Measurements from ENCODE around the gene THSD4. TPM values are rescaled to one million over a fixed set of nuclear protein-coding genes. Genes with fewer than 3 reads are reported as not detected.
"Not testable (repeated sequence)": the region's sequence is repeated elsewhere in the genome, so short reads cannot be mapped to it uniquely, and the experiment has no call there.

Gene THSD4
- total RNA-seq, 2 experiments from 2014 or later = not detected

- TF ChIP-seq CTCF (conservative IDR thresholded peaks at IDR 0.05; ENCODE audit: low read length) (no peak), EZH2phosphoT487 (IDR thresholded peaks at IDR 0.05; ENCODE audit: borderline replicate concordance, low read depth, low read length) (no peak)
- BruUV-seq (replicated peaks) = no TSS peak
- no peaks in the 10 kb centered on the region for H3K79me2 ChIP-seq (ENCODE audit: insufficient read depth, low read depth, low read length)
- DNase-seq (ENCODE audit: low spot score) = no peak
- H3K27ac ChIP-seq (ENCODE audit: low read depth, low read length, poor library complexity, severe bottlenecking) = no peak overlapping the region
- H4K20me1 ChIP-seq (ENCODE audit: insufficient read depth, low read length) = no peaks in the 10 kb centered on the region
- no peaks in the 10 kb centered on the region for H3K9me2 ChIP-seq (ENCODE audit: insufficient read depth, low read length)
- H2AFZ ChIP-seq (ENCODE audit: low read length) = no peak overlapping the region
- H3K4me3 ChIP-seq (ENCODE audit: low read depth, low read length, poor library complexity, severe bottlenecking) = no peak overlapping the region
- ChIA-PET POLR2A (no interaction called here), CTCF (ENCODE audit: unreplicated experiment) (no interaction called here)
- intact Hi-C loops (cut with micrococcal nuclease; ENCODE audit: unreplicated experiment) = no loop called here
- H3K36me3 ChIP-seq (ENCODE audit: insufficient read depth, low read length) = no peaks in the 10 kb centered on the region
- H3K4me1 ChIP-seq (ENCODE audit: insufficient read depth, low read length, poor library complexity, severe bottlenecking) = no peaks in the 10 kb centered on the region
- no peak overlapping the region for H3K4me2 ChIP-seq (ENCODE audit: low read length)
- H3K9me3 ChIP-seq (ENCODE audit: low read length) = no peaks in the 10 kb centered on the region
These were observed 322.1 kb downstream of the THSD4 start for GRCh38 chr15:71437404-71437803.

- Histone ChIP-seq H3K79me2 (ENCODE audit: insufficient read depth, low read depth, low read length) (no peaks in the 10 kb centered on the region), H2AFZ (ENCODE audit: low read length) (no peak overlapping the region), H4K20me1 (ENCODE audit: insufficient read depth, low read length) (no peaks in the 10 kb centered on the region), H3K36me3 (ENCODE audit: insufficient read depth, low read length) (no peaks in the 10 kb centered on the region), H3K27ac (ENCODE audit: low read depth, low read length, poor library complexity, severe bottlenecking) (no peak overlapping the region), H3K4me2 (ENCODE audit: low read length) (no peak overlapping the region), H3K4me1 (ENCODE audit: insufficient read depth, low read length, poor library complexity, severe bottlenecking) (no peaks in the 10 kb centered on the region), H3K4me3 (ENCODE audit: low read depth, low read length, poor library complexity, severe bottlenecking) (no peak overlapping the region), H3K9me2 (ENCODE audit: insufficient read depth, low read length) (no peaks in the 10 kb centered on the region), H3K9me3 (ENCODE audit: low read length) (no peaks in the 10 kb centered on the region)
- ChIA-PET POLR2A (no interaction called here), CTCF (ENCODE audit: unreplicated experiment) (no interaction called here)
- TF ChIP-seq EZH2phosphoT487 (IDR thresholded peaks at IDR 0.05; ENCODE audit: borderline replicate concordance, low read depth, low read length) (no peak), CTCF (conservative IDR thresholded peaks at IDR 0.05; ENCODE audit: low read length) (no peak)
- no TSS peak for BruUV-seq (replicated peaks)
- intact Hi-C loops (cut with micrococcal nuclease; ENCODE audit: unreplicated experiment) = no loop called here
- no peak for DNase-seq (ENCODE audit: low spot score)
These were observed 322.6 kb downstream of the THSD4 start for GRCh38 chr15:71437919-71438318.

GRCh38 chr15:71439478-71439877 lies 324.2 kb downstream of the THSD4 start:
- CTCF ChIA-PET (ENCODE audit: unreplicated experiment); H3K4me1 ChIP-seq (ENCODE audit: insufficient read depth, low read length, poor library complexity, severe bottlenecking); DNase-seq (ENCODE audit: low spot score); POLR2A ChIA-PET; H3K9me2 ChIP-seq (ENCODE audit: insufficient read depth, low read length); H3K36me3 ChIP-seq (ENCODE audit: insufficient read depth, low read length); H3K79me2 ChIP-seq (ENCODE audit: insufficient read depth, low read depth, low read length); H3K4me2 ChIP-seq (ENCODE audit: low read length); H4K20me1 ChIP-seq (ENCODE audit: insufficient read depth, low read length); intact Hi-C loops (cut with micrococcal nuclease; ENCODE audit: unreplicated experiment); H3K4me3 ChIP-seq (ENCODE audit: low read depth, low read length, poor library complexity, severe bottlenecking); H2AFZ ChIP-seq (ENCODE audit: low read length); BruUV-seq (replicated peaks); H3K27ac ChIP-seq (ENCODE audit: low read depth, low read length, poor library complexity, severe bottlenecking); H3K9me3 ChIP-seq (ENCODE audit: low read length): not testable (repeated sequence)
